ENCODE measurements around the gene WTIP.

DNA sequence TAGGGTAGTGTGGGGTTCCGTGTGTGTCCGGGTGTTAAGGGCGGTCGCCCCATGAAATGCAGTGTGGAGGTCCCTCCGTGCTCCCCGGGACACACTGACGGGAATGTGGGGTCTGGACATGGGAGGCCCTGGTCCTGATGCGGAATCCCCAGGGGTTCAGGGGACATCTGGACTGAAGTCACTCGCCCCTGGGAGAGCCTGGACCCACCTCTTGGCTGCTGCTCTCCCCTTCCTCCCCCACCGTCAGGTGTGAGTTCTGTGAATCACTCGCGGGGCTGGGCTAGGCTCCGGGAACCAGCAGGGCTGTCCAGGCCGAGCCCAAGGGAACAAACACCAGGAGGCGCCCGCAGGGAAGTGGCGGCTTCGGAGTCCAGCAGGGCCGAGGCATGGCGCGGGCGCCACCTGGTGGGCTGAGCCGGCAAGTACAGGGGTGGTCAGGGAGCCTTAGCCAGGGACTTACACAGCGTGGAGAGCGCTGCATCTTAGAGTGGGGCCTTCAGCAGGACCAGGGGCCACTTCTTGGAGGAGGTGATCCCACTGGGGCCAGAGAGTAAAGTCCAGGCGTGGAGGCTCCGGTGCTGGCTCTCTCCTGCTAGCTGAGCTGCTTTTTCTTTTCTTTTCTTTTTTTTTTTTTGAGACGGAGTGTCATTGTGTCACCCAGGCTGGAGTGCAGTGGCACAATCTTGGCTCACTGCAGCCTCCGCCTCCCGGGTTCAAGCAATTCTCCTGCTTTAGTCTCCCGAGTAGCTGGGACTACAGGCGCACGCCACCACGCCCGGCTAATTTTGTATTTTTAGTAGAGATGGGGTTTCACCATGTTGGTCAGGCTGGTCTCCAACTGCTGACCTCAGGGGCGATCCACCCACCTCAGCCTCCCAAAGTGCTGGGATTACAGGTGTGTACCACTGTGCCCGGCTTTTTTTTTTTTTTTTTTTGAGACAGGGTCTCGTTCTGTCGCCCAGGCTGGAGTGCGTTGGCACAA is 20.1 kb downstream of the WTIP start:
- no peak for TF ChIP-seq ZNF8 (CRISPR knock-in tag; IDR thresholded peaks at IDR 0.05)
- TF ChIP-seq, protein P1, sequence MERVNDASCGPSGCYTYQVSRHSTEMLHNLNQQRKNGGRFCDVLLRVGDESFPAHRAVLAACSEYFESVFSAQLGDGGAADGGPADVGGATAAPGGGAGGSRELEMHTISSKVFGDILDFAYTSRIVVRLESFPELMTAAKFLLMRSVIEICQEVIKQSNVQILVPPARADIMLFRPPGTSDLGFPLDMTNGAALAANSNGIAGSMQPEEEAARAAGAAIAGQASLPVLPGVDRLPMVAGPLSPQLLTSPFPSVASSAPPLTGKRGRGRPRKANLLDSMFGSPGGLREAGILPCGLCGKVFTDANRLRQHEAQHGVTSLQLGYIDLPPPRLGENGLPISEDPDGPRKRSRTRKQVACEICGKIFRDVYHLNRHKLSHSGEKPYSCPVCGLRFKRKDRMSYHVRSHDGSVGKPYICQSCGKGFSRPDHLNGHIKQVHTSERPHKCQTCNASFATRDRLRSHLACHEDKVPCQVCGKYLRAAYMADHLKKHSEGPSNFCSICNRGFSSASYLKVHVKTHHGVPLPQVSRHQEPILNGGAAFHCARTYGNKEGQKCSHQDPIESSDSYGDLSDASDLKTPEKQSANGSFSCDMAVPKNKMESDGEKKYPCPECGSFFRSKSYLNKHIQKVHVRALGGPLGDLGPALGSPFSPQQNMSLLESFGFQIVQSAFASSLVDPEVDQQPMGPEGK (CRISPR knock-in tag; IDR thresholded peaks at IDR 0.05; ENCODE audit: borderline replicate concordance) = no peak

Data from SK-N-SH treated with all-trans-retinoic acid at 6 μM for 48 hours (cell line).